HG02759 (cell line): ENCODE measurements around the gene CYB561A3.

Experiments
- ATAC-seq: cut with Tn5 transposase; IDR thresholded peaks from one replicate; pipeline ENCODE4 v1.9.1; 2021; ENCODE audit warnings: mild to moderate bottlenecking, moderate library complexity; ENCODE audit not compliant: unreplicated experiment

Gene CYB561A3

GRCh38 chr11:61329871-61330270 lies 31.8 kb downstream of the CYB561A3 start:
- ATAC-seq, result no peak

DNA sequence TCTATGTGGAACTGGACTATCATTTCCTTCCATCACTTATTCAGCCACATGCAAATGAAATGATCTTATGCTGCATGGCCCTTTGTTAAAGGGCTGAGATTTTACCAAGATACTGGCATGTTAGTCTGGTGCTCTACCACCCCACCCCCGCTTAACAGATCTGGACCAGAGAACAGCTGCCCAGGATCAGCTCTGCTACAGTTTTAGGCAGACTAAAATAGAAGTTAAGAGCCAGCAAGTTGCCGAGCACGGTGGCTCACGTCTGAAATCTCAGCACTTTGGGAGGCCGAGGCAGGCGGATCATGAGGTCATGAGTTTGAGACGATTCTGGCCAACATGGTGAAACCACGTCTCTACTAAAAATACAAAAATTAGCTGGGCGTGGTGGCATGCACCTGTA lies 33.3 kb downstream of the CYB561A3 start:
- no peak for ATAC-seq

- ATAC-seq, result no peak
These were observed 34.0 kb downstream of the CYB561A3 start for GRCh38 chr11:61327669-61328071.

- no peak for ATAC-seq
These were observed 35.9 kb downstream of the CYB561A3 start for GRCh38 chr11:61325649-61326414.

DNA sequence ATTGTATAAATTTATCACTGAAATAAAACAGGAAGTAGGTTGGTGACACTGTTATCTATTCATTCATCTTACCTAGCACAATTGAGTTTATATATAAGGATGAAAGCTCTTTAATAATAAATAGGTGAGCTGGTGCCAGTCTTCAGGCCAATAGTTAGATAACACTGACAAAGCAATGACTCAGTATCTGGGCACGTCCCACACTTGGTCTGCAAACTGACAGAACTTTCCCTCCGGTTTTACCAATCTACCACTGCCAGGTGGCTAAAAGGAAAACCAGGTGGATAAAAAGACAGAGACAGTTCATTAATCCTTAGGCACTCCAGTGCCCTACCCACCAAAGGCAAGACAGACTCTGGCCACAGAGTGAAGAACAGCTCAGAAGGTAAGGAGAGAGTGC lies 46.4 kb downstream of the CYB561A3 start:
- ATAC-seq, result no peak

DNA sequence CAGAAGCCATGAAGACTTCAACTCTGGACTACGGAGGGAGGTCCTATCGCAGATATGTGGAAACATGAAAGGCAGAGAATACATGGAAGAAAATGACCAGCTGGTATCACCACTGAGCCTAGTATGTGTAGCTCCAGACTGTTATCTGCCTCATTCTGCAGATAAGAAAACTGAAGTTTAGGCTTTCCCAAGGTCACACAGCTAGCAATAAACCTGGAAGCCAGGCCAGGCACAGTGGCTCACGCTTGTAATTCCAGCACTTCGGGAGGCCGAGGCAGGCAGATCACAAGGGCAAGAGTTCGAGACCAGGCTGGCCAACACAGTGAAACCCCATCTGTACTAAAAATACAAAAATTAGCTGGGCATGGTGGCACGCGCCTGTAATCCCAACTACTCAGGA lies 50.9 kb downstream of the CYB561A3 start:
- no peak for ATAC-seq

DNA sequence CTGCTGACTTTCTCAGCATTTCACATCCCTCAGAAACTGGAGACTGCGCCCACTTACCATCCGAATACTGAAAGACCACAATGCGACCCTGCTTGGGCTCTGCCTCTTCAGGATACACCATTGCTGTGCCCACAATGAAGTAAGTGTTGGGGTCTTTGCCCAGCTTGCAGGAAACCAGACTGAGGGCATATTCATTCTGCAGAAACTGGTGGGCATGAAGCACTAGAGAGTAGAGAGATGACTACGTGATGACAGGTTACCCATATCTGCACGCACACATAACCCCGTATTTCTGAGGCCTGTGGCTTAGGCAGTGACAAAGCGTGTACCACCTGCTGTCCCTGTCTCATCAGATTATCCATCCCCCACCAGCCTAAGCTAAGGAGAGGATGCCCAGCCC lies 51.9 kb downstream of the CYB561A3 start:
- no peak for ATAC-seq

GRCh38 chr11:61309141-61309540 lies 52.5 kb downstream of the CYB561A3 start:
- ATAC-seq, result no peak

GRCh38 chr11:61307354-61307753 lies 54.3 kb downstream of the CYB561A3 start:
- no peak for ATAC-seq

- ATAC-seq, result no peak
These were observed 55.5 kb downstream of the CYB561A3 start for GRCh38 chr11:61306221-61306620.

DNA sequence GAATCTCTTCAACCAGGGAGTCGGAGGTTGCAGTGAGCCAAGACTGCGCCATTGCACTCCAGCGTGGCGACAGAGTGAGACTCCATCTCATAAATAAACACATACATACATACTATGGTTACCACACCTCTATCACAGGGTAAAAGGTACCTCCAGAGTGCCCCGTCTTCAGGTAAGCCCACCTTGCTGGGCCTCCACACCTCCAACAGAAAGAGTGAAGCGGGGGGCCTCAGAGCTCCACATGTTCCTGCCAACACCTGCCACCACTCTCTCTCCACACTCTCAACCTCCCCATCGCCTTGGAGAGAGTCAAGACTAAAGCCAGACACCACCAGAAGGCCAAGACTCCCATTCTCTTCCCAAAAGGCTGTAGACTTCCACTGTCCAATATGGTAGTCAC lies 56.3 kb downstream of the CYB561A3 start:
- ATAC-seq, result no peak

DNA sequence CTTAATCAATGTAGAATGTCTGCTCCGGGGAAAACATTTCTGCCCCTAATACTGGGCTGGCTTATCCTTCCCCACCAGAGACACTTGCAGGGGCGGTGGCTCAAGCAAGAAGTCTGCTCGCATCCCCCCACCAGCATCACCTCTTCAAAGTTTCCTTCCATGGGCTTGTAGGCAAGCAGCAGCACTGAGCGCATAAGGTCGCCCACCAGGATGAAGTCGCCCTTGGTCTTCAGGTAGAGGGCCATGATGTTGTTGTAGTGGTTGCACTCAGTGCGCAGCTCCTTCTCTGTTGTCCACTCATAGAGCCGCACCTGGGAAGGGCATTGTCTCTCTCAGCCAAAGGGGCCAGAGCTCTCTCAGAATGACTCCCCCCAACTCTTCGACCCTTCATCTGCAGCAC lies 58.0 kb downstream of the CYB561A3 start:
- ATAC-seq, result no peak

DNA sequence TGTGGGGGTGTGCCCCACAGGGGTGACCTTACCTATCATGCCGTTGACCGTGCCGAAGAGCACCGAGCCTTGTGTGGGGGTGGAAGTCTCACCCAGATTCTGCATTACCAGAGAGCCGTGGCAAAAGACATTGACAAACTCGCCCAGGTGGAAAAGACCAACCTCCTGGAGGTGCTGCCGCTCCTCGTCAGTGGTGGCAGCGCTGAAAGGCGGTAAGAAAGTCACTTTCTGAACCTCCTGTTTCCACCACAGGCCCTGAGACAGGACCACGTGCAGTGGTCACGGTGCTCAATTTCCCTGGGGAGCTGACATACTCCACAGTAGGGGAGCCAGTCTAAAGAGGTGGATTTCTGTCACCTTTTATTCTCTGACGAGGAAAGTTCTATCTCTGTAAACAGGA lies 59.1 kb downstream of the CYB561A3 start:
- no peak for ATAC-seq
